Mesothelial cell of epicardium (in vitro differentiated cells): ENCODE measurements around the gene SMYD4. TPM values are rescaled to one million over a fixed set of nuclear protein-coding genes. Genes with fewer than 3 reads are reported as not detected.
"Not testable (repeated sequence)": the region's sequence is repeated elsewhere in the genome, so short reads cannot be mapped to it uniquely, and the experiment has no call there.

Experiments
- DNase-seq, 2 experiments: peaks; one replicate each; pipeline ENCODE4 v3.0.0; 2021; ENCODE audit warnings: low spot score in 2 of 2; ENCODE audit not compliant: unreplicated experiment in 2 of 2
- H3K27ac Mint-ChIP-seq: 2 replicates; pipeline ENCODE4 v1.8.0; 2021; ENCODE audit warnings: mixed read lengths
- H3K27me3 Mint-ChIP-seq: 2 replicates; pipeline ENCODE4 v1.8.0; 2021; ENCODE audit warnings: low read depth, mixed read lengths
- H3K36me3 Mint-ChIP-seq: 2 replicates; pipeline ENCODE4 v1.8.0; 2021; ENCODE audit warnings: mixed read lengths
- H3K4me1 Mint-ChIP-seq: 2 replicates; pipeline ENCODE4 v1.8.0; 2021; ENCODE audit warnings: mixed read lengths
- H3K4me3 Mint-ChIP-seq: 2 replicates; pipeline ENCODE4 v1.8.0; 2021; ENCODE audit warnings: mild to moderate bottlenecking, moderate library complexity, mixed read lengths
- H3K9me3 Mint-ChIP-seq: 2 replicates; pipeline ENCODE4 v1.8.0; 2021; ENCODE audit warnings: mixed read lengths
- total RNA-seq: library from RNA; stranded (reverse); gene quantifications from 3 replicates; pipeline ENCODE4 v1.2.1, GENCODE V29; 2021
- TF ChIP-seq, protein P1 (sequence below): fragments of 200-600 bp; sonication (generic); IDR thresholded peaks from one replicate; pipeline ENCODE4 v1.5.0; 2021; ENCODE audit warnings: antibody characterized with exemption; ENCODE audit not compliant: unreplicated experiment

SMYD4 gene
- total RNA-seq, 1 donor from 2014 or later: 24.9 TPM

DNA sequence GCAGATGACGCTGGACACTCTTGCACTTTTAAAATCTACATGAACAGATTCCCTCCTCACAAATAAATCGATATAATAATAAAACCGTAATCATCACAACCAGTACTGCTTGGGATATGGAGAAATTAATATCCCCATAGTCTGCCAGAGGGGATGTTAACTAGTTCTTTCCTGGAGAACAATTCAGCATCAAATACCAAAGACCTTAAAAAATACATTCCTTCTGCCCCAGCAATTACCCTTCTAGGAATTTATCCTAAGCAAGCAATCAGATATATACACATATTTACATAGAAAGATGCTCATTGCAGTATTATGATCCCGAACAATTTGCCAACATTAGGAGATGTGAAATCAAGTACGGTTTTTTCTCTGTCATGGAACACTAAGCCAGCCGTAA lies 21.8 kb downstream of the SMYD4 start:
- Mint-ChIP-seq H3K27me3 (no peaks in the 10 kb centered on the region), H3K27ac (no peak overlapping the region), H3K9me3 (no peaks in the 10 kb centered on the region), H3K36me3 (peaks cover 13% of the 10 kb centered on the region), H3K4me3 (no peak overlapping the region), H3K4me1 (no peaks in the 10 kb centered on the region)
- DNase-seq: no peak
- TF ChIP-seq, protein P1, sequence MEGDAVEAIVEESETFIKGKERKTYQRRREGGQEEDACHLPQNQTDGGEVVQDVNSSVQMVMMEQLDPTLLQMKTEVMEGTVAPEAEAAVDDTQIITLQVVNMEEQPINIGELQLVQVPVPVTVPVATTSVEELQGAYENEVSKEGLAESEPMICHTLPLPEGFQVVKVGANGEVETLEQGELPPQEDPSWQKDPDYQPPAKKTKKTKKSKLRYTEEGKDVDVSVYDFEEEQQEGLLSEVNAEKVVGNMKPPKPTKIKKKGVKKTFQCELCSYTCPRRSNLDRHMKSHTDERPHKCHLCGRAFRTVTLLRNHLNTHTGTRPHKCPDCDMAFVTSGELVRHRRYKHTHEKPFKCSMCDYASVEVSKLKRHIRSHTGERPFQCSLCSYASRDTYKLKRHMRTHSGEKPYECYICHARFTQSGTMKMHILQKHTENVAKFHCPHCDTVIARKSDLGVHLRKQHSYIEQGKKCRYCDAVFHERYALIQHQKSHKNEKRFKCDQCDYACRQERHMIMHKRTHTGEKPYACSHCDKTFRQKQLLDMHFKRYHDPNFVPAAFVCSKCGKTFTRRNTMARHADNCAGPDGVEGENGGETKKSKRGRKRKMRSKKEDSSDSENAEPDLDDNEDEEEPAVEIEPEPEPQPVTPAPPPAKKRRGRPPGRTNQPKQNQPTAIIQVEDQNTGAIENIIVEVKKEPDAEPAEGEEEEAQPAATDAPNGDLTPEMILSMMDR: no peak

DNA sequence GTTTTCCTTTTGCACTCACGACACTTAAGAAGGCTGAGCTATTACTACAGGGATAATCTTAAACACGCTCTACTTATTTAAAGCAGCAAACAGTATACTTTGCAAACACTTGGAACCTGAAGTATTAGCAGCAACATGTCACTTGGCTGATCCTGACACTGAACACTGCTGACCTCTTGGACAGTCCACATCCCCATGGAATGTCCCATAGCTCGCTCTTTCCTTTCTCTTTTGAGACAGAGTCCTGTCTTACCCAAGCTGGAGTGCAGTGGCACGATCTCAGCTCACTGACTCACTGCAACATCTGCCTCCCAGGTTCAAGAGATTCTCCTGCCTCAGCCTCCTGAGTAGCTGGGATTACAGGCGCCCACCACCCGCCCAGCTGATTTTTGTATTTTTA lies 26.4 kb downstream of the SMYD4 start:
- no peak overlapping the region for H3K4me3 Mint-ChIP-seq
- no peaks in the 10 kb centered on the region for H3K27me3 Mint-ChIP-seq
- H3K27ac Mint-ChIP-seq: no peak overlapping the region
- TF ChIP-seq, protein P1: no peak
- no peaks in the 10 kb centered on the region for H3K9me3 Mint-ChIP-seq
- no peaks in the 10 kb centered on the region for H3K4me1 Mint-ChIP-seq
- peaks cover 19% of the 10 kb centered on the region for H3K36me3 Mint-ChIP-seq
- DNase-seq: no peak

DNA sequence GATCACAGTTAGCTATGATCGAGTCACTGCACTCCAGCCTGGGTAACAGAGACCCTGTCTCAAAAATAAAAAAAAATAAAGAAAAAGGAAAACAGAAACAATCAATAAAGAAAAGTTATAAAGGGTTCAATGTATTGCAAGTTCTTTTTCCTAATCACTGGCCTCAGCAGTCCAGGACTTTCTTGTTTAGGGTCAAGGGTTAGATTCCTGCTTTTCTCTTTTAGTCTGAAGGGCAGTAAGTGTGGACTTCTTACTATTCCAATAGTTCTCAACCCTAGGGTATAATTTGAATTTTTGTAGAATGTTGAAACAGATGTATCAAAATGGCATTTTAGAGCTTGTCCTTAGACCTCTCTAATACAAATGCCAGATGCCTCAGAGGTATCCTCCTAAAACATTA lies 27.3 kb downstream of the SMYD4 start:
- Mint-ChIP-seq H3K36me3 (peaks cover 20% of the 10 kb centered on the region), H3K4me1 (no peaks in the 10 kb centered on the region), H3K4me3 (no peak overlapping the region), H3K27ac (no peak overlapping the region), H3K27me3 (no peaks in the 10 kb centered on the region), H3K9me3 (no peaks in the 10 kb centered on the region)
- no peak for DNase-seq
- TF ChIP-seq, protein P1: no peak

DNA sequence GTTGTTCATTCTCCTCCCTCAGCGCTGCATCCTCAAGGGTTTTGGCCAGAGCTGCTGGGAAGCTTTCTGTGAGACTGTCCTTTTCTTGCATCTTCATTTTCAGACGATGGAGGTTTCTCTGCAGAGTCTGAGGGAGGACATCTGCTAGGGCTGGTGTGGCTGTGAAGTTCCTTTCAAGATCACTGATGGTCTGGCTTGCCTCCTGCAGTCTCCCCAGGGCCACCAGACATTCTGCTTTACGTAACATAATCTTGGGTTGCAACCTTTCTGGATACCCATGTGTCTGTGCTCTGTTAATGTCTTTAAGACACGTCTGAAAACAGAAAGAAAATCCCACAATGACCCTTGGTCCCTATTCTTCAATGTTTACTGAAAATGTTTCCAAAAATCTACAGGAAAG lies 29.0 kb downstream of the SMYD4 start:
- TF ChIP-seq, protein P1: no peak
- Mint-ChIP-seq H3K9me3 (no peaks in the 10 kb centered on the region), H3K27ac (no peak overlapping the region), H3K4me3 (no peak overlapping the region), H3K27me3 (no peaks in the 10 kb centered on the region), H3K36me3 (peaks cover 27% of the 10 kb centered on the region), H3K4me1 (peaks cover 3% of the 10 kb centered on the region)
- no peak for DNase-seq

DNA sequence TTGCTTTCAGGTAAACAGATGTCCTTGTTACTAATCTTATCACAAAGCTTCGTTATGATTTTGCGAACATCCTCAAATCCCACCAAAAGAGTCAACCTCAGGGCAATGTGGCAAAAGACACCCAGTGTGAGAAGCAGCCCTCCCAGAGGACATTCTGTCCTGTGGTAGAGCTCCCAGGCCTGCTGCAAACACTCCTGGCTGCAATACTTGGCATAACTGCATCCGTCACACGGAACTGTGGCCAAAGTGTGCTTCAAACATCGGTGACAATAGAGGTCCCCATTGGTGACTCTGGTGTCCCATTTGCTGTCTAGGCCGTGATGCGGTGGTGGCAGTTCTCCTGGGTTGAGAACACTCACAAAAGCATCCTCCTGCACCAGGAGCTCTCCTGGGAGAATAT lies 29.5 kb downstream of the SMYD4 start:
- Mint-ChIP-seq H3K9me3 (no peaks in the 10 kb centered on the region), H3K36me3 (peaks cover 27% of the 10 kb centered on the region), H3K4me1 (peaks cover 3% of the 10 kb centered on the region), H3K27me3 (no peaks in the 10 kb centered on the region), H3K27ac (no peak overlapping the region), H3K4me3 (no peak overlapping the region)
- TF ChIP-seq, protein P1: no peak
- no peak for DNase-seq

DNA sequence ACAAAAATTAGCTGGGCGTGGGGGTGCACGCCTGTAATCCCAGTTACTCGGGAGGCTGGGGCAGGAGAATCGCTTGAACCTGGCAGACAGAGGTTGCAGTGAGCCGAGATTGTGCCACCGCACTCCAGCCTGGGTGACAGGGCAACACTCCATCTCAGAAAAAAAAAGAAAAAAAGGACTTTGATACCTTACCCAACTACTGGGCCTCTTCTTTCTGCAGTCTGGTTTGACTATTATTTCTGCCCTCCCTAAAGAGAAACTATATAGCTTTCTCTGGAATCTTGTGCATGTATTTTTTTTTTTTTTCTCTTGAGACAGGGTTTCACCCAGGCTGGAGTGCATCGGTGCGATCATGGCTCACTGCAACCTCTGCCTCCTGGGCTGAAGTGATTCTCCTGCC lies 31.9 kb downstream of the SMYD4 start:
- H3K36me3 Mint-ChIP-seq: peaks cover 19% of the 10 kb centered on the region
- not testable (repeated sequence) for H3K27me3 Mint-ChIP-seq, H3K27ac Mint-ChIP-seq, H3K9me3 Mint-ChIP-seq, DNase-seq, H3K4me1 Mint-ChIP-seq, H3K4me3 Mint-ChIP-seq
